ENCODE results near the gene HSPB9.

Gene HSPB9

DNA sequence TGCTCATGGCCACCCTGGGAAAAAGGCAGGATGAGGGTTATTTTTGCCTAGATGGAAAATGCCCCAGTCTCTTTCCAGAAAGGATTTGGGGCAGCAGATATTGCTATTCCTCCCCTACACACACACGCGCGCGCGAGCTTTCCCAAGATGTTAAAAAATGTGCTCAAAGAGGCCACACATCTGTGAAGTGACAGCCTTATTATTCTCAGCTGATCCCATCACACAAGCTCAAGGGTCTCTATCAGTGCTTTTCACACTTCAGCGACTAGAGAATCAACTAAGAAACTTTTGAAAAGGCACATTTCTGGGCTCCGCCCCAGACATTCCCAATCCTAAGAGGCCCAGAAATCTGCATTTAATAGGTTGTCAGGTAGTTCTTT lies 37.9 kb downstream of the HSPB9 start:
- no peak for DNase-seq (ENCODE audit: low read depth)
- no peaks in the 10 kb centered on the region for H3K27me3 ChIP-seq (replicated peaks; ENCODE audit: control insufficient read depth, insufficient read depth, low read length)
- no peaks in the 10 kb centered on the region for H3K36me3 ChIP-seq (ENCODE audit: control insufficient read depth, insufficient read depth, low read length, severe bottlenecking)
- H3K9ac ChIP-seq (ENCODE audit: low read length) = no peak overlapping the region
- no peak overlapping the region for H3K4me3 ChIP-seq (ENCODE audit: low read length)
- H3K4me1 ChIP-seq (ENCODE audit: control insufficient read depth, insufficient read depth, low read length) = peaks cover 4% of the 10 kb centered on the region
- H3K9me3 ChIP-seq (ENCODE audit: control insufficient read depth, low read length) = no peaks in the 10 kb centered on the region

- no peak for DNase-seq (ENCODE audit: low read depth)
- no peaks in the 10 kb centered on the region for H3K4me1 ChIP-seq (ENCODE audit: control insufficient read depth, insufficient read depth, low read length)
- no peak overlapping the region for H3K4me3 ChIP-seq (ENCODE audit: low read length)
- no peak overlapping the region for H3K9ac ChIP-seq (ENCODE audit: low read length)
- peaks cover 5% of the 10 kb centered on the region for H3K27me3 ChIP-seq (replicated peaks; ENCODE audit: control insufficient read depth, insufficient read depth, low read length)
- no peaks in the 10 kb centered on the region for H3K36me3 ChIP-seq (ENCODE audit: control insufficient read depth, insufficient read depth, low read length, severe bottlenecking)
- no peaks in the 10 kb centered on the region for H3K9me3 ChIP-seq (ENCODE audit: control insufficient read depth, low read length)
Observed at GRCh38 chr17:42163113-42163512, 40.5 kb downstream of the HSPB9 start.

- no peaks in the 10 kb centered on the region for H3K4me1 ChIP-seq (ENCODE audit: control insufficient read depth, insufficient read depth, low read length)
Observed at GRCh38 chr17:42163696-42164407, 41.2 kb downstream of the HSPB9 start.

DNA sequence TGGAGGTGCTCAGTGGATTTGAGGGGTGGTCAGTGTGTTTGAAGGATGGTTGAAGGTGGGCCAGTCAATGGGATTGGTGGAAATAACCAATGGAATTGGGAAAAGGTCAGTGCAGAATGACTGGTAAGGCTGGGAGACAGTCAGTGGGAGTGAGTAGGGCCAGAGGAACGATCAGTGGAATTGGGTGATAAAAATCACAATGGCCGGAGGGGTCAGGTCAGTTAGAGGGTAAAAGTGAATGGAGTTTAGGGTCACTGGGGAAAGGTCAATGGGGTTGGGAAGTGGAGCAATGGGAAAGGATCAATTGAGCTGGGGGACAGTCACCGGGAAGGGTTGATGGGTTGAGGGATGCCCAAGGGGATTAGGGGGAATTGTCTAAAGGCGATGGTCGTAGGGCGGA lies 43.1 kb downstream of the HSPB9 start:
- no peak for DNase-seq (ENCODE audit: low read depth)
- H3K4me1 ChIP-seq (ENCODE audit: control insufficient read depth, insufficient read depth, low read length) = no peaks in the 10 kb centered on the region

More at GRCh38 chr17:42163696-42164407, 41.2 kb downstream of the HSPB9 start:
- Histone ChIP-seq H3K36me3 (ENCODE audit: control insufficient read depth, insufficient read depth, low read length, severe bottlenecking) (no peaks in the 10 kb centered on the region), H3K27me3 (replicated peaks; ENCODE audit: control insufficient read depth, insufficient read depth, low read length) (peaks cover 5% of the 10 kb centered on the region), H3K9ac (ENCODE audit: low read length) (no peak overlapping the region), H3K9me3 (ENCODE audit: control insufficient read depth, low read length) (no peaks in the 10 kb centered on the region), H3K4me3 (ENCODE audit: low read length) (no peak overlapping the region)
- DNase-seq (ENCODE audit: low read depth) = no peak

DNA sequence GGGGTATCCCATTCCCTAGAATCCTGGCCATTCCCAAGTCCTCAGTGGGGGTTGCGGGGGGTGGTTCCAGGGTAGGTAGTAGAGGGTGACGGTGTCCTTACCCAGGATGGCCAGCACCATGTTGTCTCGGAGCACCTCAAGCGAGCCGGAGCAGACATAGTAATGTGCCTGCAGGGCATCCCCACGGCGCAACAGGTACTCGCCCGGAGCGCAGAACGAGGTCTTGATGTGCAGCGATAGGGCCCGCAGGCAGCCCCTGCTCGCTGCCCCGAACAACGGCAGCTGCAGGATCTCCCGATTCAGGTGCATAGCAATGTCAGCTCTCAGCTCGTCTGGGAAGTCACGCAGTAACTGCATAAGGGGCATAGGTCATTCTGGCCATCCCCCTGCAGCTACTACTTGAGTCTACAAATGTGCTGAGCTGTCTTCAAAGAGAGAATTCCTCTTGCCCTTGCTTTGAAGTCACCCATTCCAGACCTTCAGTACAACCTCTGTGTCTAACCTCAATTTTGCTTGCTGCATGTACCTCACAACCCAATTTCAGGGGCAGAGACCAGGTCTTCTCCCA lies 43.7 kb downstream of the HSPB9 start:
- Histone ChIP-seq H3K9ac (ENCODE audit: low read length) (no peak overlapping the region), H3K9me3 (ENCODE audit: control insufficient read depth, low read length) (no peaks in the 10 kb centered on the region), H3K36me3 (ENCODE audit: control insufficient read depth, insufficient read depth, low read length, severe bottlenecking) (no peaks in the 10 kb centered on the region), H3K4me3 (ENCODE audit: low read length) (no peak overlapping the region), H3K27me3 (replicated peaks; ENCODE audit: control insufficient read depth, insufficient read depth, low read length) (peaks cover 15% of the 10 kb centered on the region), H3K4me1 (ENCODE audit: control insufficient read depth, insufficient read depth, low read length) (no peaks in the 10 kb centered on the region)
- DNase-seq (ENCODE audit: low read depth) = no peak

More for the DNA sequence above, 43.1 kb downstream of the HSPB9 start:
- Histone ChIP-seq H3K4me3 (ENCODE audit: low read length) (no peak overlapping the region), H3K36me3 (ENCODE audit: control insufficient read depth, insufficient read depth, low read length, severe bottlenecking) (no peaks in the 10 kb centered on the region), H3K9ac (ENCODE audit: low read length) (no peak overlapping the region), H3K27me3 (replicated peaks; ENCODE audit: control insufficient read depth, insufficient read depth, low read length) (peaks cover 15% of the 10 kb centered on the region), H3K9me3 (ENCODE audit: control insufficient read depth, low read length) (no peaks in the 10 kb centered on the region)

DNA sequence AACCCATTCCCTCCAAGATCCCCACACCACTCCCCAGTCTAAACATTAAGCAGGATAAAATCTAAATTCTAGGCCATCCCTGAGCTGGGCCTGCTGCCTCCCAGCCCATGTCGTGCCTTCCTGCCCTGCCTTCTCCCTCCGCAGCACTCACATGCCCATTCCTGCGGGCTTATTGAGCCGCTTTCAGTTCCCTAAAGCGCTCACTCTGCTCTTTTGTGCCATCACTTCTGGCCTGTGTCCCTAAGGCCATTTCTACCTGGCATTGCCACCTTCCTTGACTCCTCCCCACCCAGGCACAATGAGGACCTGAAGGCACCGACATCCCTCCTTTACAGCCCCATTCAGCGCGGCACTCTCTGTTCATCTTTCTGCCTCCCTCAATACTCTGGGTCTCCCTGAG lies 45.2 kb downstream of the HSPB9 start:
- Histone ChIP-seq H3K4me1 (ENCODE audit: control insufficient read depth, insufficient read depth, low read length) (no peaks in the 10 kb centered on the region), H3K27me3 (replicated peaks; ENCODE audit: control insufficient read depth, insufficient read depth, low read length) (peaks cover 25% of the 10 kb centered on the region), H3K9ac (ENCODE audit: low read length) (no peak overlapping the region), H3K36me3 (ENCODE audit: control insufficient read depth, insufficient read depth, low read length, severe bottlenecking) (no peaks in the 10 kb centered on the region), H3K4me3 (ENCODE audit: low read length) (no peak overlapping the region), H3K9me3 (ENCODE audit: control insufficient read depth, low read length) (no peaks in the 10 kb centered on the region)
- no peak for DNase-seq (ENCODE audit: low read depth)

DNA sequence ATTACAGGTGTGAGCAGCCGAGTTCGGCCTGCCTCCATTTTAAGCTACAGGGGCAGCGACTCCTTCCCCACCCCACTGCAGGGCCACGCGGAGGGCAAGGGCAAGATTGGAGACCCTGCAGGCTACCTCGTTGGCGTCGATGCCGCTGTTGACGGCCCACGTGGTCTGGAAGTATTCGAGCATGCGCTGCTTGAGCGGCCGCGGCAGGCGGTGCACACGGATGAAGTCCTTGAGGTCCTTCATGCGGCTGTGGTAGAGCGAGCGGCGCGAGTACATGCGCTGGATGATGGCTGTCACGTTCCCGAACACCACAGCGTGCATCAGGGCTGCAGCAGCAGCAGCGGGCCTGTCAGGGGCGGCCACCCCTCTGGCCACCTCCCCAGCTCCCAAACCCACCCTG lies 46.7 kb downstream of the HSPB9 start:
- DNase-seq (ENCODE audit: low read depth) = no peak
- Histone ChIP-seq H3K9me3 (ENCODE audit: control insufficient read depth, low read length) (no peaks in the 10 kb centered on the region), H3K27me3 (replicated peaks; ENCODE audit: control insufficient read depth, insufficient read depth, low read length) (peaks cover 30% of the 10 kb centered on the region)

GRCh38 chr17:42171831-42172230 lies 49.2 kb downstream of the HSPB9 start:
- no peaks in the 10 kb centered on the region for H3K4me1 ChIP-seq (ENCODE audit: control insufficient read depth, insufficient read depth, low read length)
- H3K36me3 ChIP-seq (ENCODE audit: control insufficient read depth, insufficient read depth, low read length, severe bottlenecking) = no peaks in the 10 kb centered on the region
- no peak overlapping the region for H3K4me3 ChIP-seq (ENCODE audit: low read length)
- no peaks in the 10 kb centered on the region for H3K9me3 ChIP-seq (ENCODE audit: control insufficient read depth, low read length)
- no peak for DNase-seq (ENCODE audit: low read depth)
- no peak overlapping the region for H3K9ac ChIP-seq (ENCODE audit: low read length)
- peaks cover 31% of the 10 kb centered on the region for H3K27me3 ChIP-seq (replicated peaks; ENCODE audit: control insufficient read depth, insufficient read depth, low read length)

More for the DNA sequence above, 46.7 kb downstream of the HSPB9 start:
- no peak overlapping the region for H3K4me3 ChIP-seq (ENCODE audit: low read length)
- H3K9ac ChIP-seq (ENCODE audit: low read length) = no peak overlapping the region
- H3K36me3 ChIP-seq (ENCODE audit: control insufficient read depth, insufficient read depth, low read length, severe bottlenecking) = no peaks in the 10 kb centered on the region
- no peaks in the 10 kb centered on the region for H3K4me1 ChIP-seq (ENCODE audit: control insufficient read depth, insufficient read depth, low read length)
